Measurements from ENCODE around the gene UCHL3. TPM values are rescaled to one million over a fixed set of nuclear protein-coding genes. Genes with fewer than 3 reads are reported as not detected.

Gene UCHL3
- total RNA-seq, 1 donor from 2014 or later, result 44.8 TPM

- no peak for DNase-seq (ENCODE audit: low read depth in 2 of 2)
These were observed 1.7 kb upstream of the UCHL3 start for GRCh38 chr13:75547917-75548316.

- DNase-seq (ENCODE audit: low read depth in 2 of 2), result peak; percentile 28 to 85
These were observed 572 bp downstream of the UCHL3 start for GRCh38 chr13:75550159-75550567.

DNA sequence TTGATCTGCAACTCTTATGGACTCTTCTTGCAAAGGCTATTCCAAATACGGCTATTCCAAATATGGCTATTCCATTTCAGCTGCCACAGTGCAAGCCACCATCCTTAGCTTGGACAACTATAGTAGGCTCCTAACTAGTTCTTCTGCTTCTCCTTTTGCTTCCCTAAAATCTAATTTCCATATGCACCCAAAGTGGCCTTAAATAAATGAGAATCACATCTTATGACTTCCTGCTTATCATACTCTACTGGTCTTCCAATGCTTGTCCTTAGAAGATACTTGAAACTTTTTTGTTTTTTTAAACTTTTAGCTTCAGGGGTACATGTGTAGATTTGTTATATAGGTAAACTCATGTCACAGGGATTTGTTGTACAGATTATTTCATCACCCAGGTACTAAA, 4.9 kb downstream of the UCHL3 start:
- DNase-seq (ENCODE audit: low read depth in 2 of 2), result no peak

- no peak for DNase-seq (ENCODE audit: low read depth in 2 of 2)
These were observed 5.4 kb downstream of the UCHL3 start for GRCh38 chr13:75554981-75555380.

GRCh38 chr13:75555836-75556235, 6.2 kb downstream of the UCHL3 start:
- DNase-seq (ENCODE audit: low read depth in 2 of 2), result no peak

DNA sequence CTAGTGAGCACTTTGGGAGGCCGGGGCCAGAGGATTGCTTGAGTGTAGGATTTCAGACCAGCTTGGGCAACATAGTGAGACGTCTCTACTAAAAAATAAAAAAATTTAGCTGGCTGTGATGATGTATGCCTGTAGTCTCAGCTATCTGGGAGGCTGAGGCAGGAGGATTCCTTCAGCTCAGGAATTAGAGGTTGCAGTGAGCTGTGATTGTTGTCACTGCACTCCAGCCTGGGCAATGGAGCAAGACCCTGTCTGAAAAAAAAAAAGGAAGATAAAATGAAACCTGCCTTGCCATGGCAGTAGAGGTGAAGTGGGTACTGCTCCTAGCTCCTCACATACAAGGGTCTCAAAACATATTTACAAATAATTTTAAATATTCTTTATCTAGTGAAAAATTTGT, 7.4 kb downstream of the UCHL3 start:
- DNase-seq (ENCODE audit: low read depth in 2 of 2), result no peak

- DNase-seq (ENCODE audit: low read depth in 2 of 2), result no peak
These were observed 8.7 kb downstream of the UCHL3 start for GRCh38 chr13:75558145-75558840.

GRCh38 chr13:75566658-75567057, 17.1 kb downstream of the UCHL3 start:
- peak; percentile 12 to 44 for DNase-seq (ENCODE audit: low read depth in 2 of 2)

GRCh38 chr13:75569576-75569975, 20.0 kb downstream of the UCHL3 start:
- DNase-seq (ENCODE audit: low read depth in 2 of 2), result no peak

- no peak for DNase-seq (ENCODE audit: low read depth in 2 of 2)
These were observed 29.9 kb downstream of the UCHL3 start for GRCh38 chr13:75579529-75579928.

DNA sequence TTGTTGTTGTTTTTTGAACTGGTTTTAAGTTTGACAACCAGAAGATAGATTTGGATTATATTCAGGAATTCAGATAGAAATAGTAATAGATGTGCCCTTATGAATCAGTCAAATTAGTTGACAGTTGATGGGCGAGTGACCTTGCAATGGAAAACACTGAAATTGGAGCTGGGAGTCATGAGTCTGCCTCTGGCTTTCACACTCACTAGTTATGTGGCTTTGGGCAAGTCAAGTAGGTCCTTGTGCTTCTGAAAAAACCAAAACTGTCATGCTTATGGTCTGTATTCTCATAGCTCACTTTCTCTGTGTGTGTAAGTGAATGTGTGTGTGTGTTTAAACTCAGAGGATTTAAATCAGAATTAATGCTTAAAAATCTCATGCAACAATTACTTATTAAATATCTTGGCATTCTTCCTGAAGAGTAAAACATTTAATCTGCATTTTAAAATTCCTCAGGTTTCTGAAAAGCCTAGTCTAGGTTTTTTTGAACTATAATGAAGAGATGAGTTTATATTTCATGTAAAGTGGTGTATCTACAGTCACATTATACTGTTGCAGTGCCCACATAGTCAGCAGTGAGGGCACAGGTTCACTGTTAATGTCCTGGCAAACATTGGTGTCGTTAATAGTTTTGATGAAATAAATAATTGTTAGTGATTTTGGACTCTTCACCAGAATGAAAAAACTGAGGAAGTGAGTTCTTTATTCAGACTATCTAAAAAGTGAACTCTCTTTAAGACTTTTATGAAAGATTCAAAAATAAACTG, 32.5 kb downstream of the UCHL3 start:
- no peak for DNase-seq (ENCODE audit: low read depth in 2 of 2)

DNA sequence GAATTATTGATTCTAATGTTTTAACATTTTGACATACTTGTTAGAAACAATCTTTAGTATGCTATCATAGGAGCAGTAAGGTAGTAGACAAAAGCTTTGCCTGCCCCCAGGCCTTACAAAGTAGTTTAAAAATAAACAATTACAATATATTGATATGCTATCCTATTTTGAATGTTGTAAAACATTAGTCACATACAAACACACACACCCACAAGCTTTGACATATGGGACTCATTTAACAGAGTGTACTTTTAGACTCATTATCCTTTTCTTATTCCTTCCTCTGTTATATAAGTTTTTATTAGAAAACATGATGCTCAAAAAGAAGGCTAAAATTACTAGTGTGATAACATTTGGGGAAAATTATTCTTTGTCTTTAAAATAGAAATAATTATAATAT, 33.5 kb downstream of the UCHL3 start:
- no peak for DNase-seq (ENCODE audit: low read depth in 2 of 2)

DNA sequence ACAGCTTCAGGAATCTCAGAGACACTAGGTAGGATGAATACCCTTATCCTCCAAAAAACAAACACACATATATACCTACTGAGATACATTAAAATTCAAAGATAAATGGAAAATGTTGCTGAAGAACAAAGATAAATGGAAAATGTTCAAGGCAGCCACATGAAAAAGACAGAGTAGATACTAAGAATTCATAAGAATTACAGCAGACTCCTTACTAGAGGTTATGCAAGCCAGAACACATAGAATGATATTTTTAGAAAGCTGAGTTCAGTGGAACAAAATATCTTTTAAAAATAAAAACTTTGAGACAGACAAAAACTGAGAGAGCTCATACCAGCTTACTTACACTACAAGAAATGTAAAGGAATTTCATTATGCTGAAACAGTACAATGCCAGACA, 35.6 kb downstream of the UCHL3 start:
- no peak for DNase-seq (ENCODE audit: low read depth in 2 of 2)

GRCh38 chr13:75587679-75588078, 38.1 kb downstream of the UCHL3 start:
- no peak for DNase-seq (ENCODE audit: low read depth in 2 of 2)

DNA sequence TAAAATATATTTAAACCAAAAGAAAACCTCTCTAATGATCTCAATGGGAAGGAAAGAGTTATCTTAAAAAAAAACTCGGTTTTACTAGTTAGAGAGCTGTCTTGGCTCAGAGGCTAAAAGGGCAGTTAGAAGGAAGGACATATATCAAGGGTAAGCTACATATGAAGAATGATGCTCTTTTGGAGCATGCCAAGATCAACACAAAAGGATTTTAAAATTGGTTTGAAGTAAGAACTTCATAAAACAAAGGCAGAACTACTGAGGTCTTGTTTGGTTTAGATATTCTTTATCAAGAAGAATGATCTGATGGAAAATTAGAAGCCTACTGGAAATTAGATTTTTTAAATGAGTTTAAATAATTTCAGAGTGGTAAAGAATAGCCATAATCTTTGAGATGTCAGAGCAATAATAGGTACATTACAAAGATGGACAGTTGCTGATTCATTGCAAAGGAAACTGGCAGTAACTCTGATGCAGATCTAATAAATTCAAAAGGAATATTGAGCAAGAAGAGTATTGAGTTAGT, 47.1 kb downstream of the UCHL3 start:
- DNase-seq (ENCODE audit: low read depth in 2 of 2), result no peak

GRCh38 chr13:75600371-75600770, 50.8 kb downstream of the UCHL3 start:
- no peak for DNase-seq (ENCODE audit: low read depth in 2 of 2)

GRCh38 chr13:75603038-75603437, 53.4 kb downstream of the UCHL3 start:
- DNase-seq (ENCODE audit: low read depth in 2 of 2), result no peak

GRCh38 chr13:75607447-75607846, 57.9 kb downstream of the UCHL3 start:
- DNase-seq (ENCODE audit: low read depth in 2 of 2), result no peak

GRCh38 chr13:75610466-75610865, 60.9 kb downstream of the UCHL3 start:
- no peak for DNase-seq (ENCODE audit: low read depth in 2 of 2)

- no peak for DNase-seq (ENCODE audit: low read depth in 2 of 2)
These were observed 62.8 kb downstream of the UCHL3 start for GRCh38 chr13:75612354-75612753.

GRCh38 chr13:75617230-75617629, 67.6 kb downstream of the UCHL3 start:
- DNase-seq (ENCODE audit: low read depth in 2 of 2), result no peak

- DNase-seq (ENCODE audit: low read depth in 2 of 2), result no peak
These were observed 68.7 kb downstream of the UCHL3 start for GRCh38 chr13:75618308-75618707.

DNA sequence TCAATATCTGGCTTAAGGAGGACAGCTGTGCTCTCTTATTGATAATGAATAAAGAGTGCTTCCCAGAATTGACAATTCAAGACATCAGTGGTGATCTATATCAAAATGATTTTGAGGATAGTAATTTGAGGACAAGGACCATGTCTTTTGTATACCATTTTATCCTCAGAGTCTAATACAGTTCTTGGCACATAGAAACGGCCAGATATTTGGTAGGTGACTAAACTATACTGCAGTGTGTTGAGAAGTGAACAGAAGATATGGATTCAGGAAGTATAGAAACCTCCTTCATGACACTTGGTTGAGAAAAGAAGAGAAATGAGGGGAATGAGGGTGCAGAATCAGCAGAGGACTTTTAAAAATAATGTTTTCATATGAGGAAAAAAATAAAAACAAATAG, 70.4 kb downstream of the UCHL3 start:
- no peak for DNase-seq (ENCODE audit: low read depth in 2 of 2)
